ENCODE results near the gene KRTAP25-1.

KRTAP25-1 gene

GRCh38 chr21:30332681-30333080 is 43.4 kb upstream of the KRTAP25-1 start:
- POLR2A ChIA-PET, result no interaction called here

GRCh38 chr21:30329203-30329875 is 40.0 kb upstream of the KRTAP25-1 start:
- DNase-seq (ENCODE audit: low read depth, low spot score), result no peak
- TF ChIP-seq CTCF (IDR thresholded peaks at IDR 0.05; ENCODE audit: insufficient read depth, low read length, missing control alignments), result no peak
- ChIA-PET POLR2A (interaction anchor here (0.6 kb wide), 1 partner anchor 874 kb away, joined by 3 read pairs; no protein-coding TSS in a partner anchor), CTCF (no interaction called here)
- H3K4me3 ChIP-seq (ENCODE audit: low read depth, low read length), result no peak overlapping the region

More at GRCh38 chr21:30332681-30333080, 43.4 kb upstream of the KRTAP25-1 start:
- no peak for TF ChIP-seq CTCF (IDR thresholded peaks at IDR 0.05; ENCODE audit: insufficient read depth, low read length, missing control alignments)
- no peak for DNase-seq (ENCODE audit: low read depth, low spot score)
- CTCF ChIA-PET, result interaction anchor here (1.0 kb wide), 1 partner anchor 9 kb away, joined by 4 read pairs; no protein-coding TSS in a partner anchor
- H3K4me3 ChIP-seq (ENCODE audit: low read depth, low read length), result no peak overlapping the region

GRCh38 chr21:30326390-30326789 is 37.1 kb upstream of the KRTAP25-1 start:
- H3K4me3 ChIP-seq (ENCODE audit: low read depth, low read length), result no peak overlapping the region
- TF ChIP-seq CTCF (IDR thresholded peaks at IDR 0.05; ENCODE audit: insufficient read depth, low read length, missing control alignments), result no peak
- CTCF ChIA-PET, result no interaction called here
- POLR2A ChIA-PET, result no interaction called here
- DNase-seq (ENCODE audit: low read depth, low spot score), result no peak

- POLR2A ChIA-PET, result no interaction called here
- H3K4me3 ChIP-seq (ENCODE audit: low read depth, low read length), result no peak within 1 kb of the TSS
- CTCF ChIA-PET, result no interaction called here
- DNase-seq (ENCODE audit: low read depth, low spot score), result no peak
- no peak for TF ChIP-seq CTCF (IDR thresholded peaks at IDR 0.05; ENCODE audit: insufficient read depth, low read length, missing control alignments)
Measured at GRCh38 chr21:30320215-30320614, 30.9 kb upstream of the KRTAP25-1 start, which contains the start of gene KRTAP26-1. TSS of gene KRTAP26-1 (minus strand) at chr21:30320315. CDS start at chr21:30320035, 280 bp downstream.

- CTCF ChIA-PET, result no interaction called here
- no peak for DNase-seq (ENCODE audit: low read depth, low spot score)
- no peak for TF ChIP-seq CTCF (IDR thresholded peaks at IDR 0.05; ENCODE audit: insufficient read depth, low read length, missing control alignments)
- no peak overlapping the region for H3K4me3 ChIP-seq (ENCODE audit: low read depth, low read length)
- POLR2A ChIA-PET, result no interaction called here
Measured at GRCh38 chr21:30315701-30316100, 26.4 kb upstream of the KRTAP25-1 start.

GRCh38 chr21:30306884-30307283 is 17.6 kb upstream of the KRTAP25-1 start:
- no peak for TF ChIP-seq CTCF (IDR thresholded peaks at IDR 0.05; ENCODE audit: insufficient read depth, low read length, missing control alignments)
- DNase-seq (ENCODE audit: low read depth, low spot score), result no peak
- ChIA-PET POLR2A (no interaction called here), CTCF (no interaction called here)
- H3K4me3 ChIP-seq (ENCODE audit: low read depth, low read length), result no peak overlapping the region

Data from AG04449 (cell line).